Esophagus (tissue), 2 donors: ENCODE results near the gene RNU6-8. TPM values are rescaled to one million over a fixed set of nuclear protein-coding genes. Genes with fewer than 3 reads are reported as not detected.

ENCODE experiments used
- H3K27ac ChIP-seq, 2 donors: one replicate each; pipeline ENCODE4 v1.5.1; 2013; ENCODE audit warnings: low read depth in 2 of 2, mild to moderate bottlenecking in 2 of 2, inconsistent platforms in 1 of 2, low read length in 1 of 2, moderate library complexity in 1 of 2
- H3K27me3 ChIP-seq, 2 donors: one replicate each; pipeline ENCODE4 v1.6.1; 2013; ENCODE audit warnings: low read length in 2 of 2, control low read depth in 1 of 2, mild to moderate bottlenecking in 1 of 2; ENCODE audit not compliant: insufficient read depth in 2 of 2, control insufficient read depth in 1 of 2
- H3K36me3 ChIP-seq, 2 donors: one replicate each; pipeline ENCODE4 v1.6.1; 2013; ENCODE audit warnings: low read length in 1 of 2; ENCODE audit not compliant: control insufficient read depth in 2 of 2, insufficient read depth in 2 of 2
- H3K4me1 ChIP-seq, 2 donors: one replicate each; pipeline ENCODE4 v1.6.1; 2013; ENCODE audit warnings: low read length in 1 of 2; ENCODE audit not compliant: control insufficient read depth in 2 of 2, insufficient read depth in 2 of 2
- H3K4me3 ChIP-seq, 2 donors: one replicate each; pipeline ENCODE4 v1.5.1; 2013; ENCODE audit warnings: low read length in 2 of 2, mild to moderate bottlenecking in 2 of 2, low read depth in 1 of 2, moderate library complexity in 1 of 2
- H3K9me3 ChIP-seq, 2 donors: one replicate each; pipeline ENCODE4 v1.6.1; 2013; ENCODE audit warnings: mild to moderate bottlenecking in 2 of 2, low read depth in 1 of 2, low read length in 1 of 2, moderate library complexity in 1 of 2; ENCODE audit not compliant: control insufficient read depth in 2 of 2, insufficient read depth in 1 of 2
- WGBS, 2 donors: extraction: QIAGEN DNeasy Blood & Tissue Kit; methylation state at CpG; one replicate each; pipeline ENCODE4 v1.1.7; 2013; 5-methylcytosine and 5-hydroxymethylcytosine counted together
- polyA plus RNA-seq, 2 donors: library from polyadenylated mRNA; stranded (reverse); fragments of 200-250 nt; gene quantifications; one replicate each; pipeline ENCODE4 v1.2.3, GENCODE V29; 2013
- donor health status: healthy with polysubstance abuse.
- donor health status: Bipolar disorder and iron deficiency.

Gene RNU6-8
- polyA plus RNA-seq, 2 donors, result not detected

GRCh38 chr14:32169191-32169590, 33.9 kb downstream of the RNU6-8 start:
- Histone ChIP-seq H3K4me1 (no peaks in the 10 kb centered on the region), H3K36me3 (no peaks in the 10 kb centered on the region), H3K27ac (no peak overlapping the region), H3K27me3 (no peaks in the 10 kb centered on the region), H3K9me3 (no peaks in the 10 kb centered on the region), H3K4me3 (no peak overlapping the region)
- 78 to 82% methylated on average over 3 of the region's 3 CpGs for WGBS, 2 donors

- Histone ChIP-seq H3K27ac (no peak overlapping the region), H3K4me1 (no peaks in the 10 kb centered on the region), H3K36me3 (no peaks in the 10 kb centered on the region), H3K9me3 (no peaks in the 10 kb centered on the region), H3K4me3 (no peak overlapping the region), H3K27me3 (no peaks in the 10 kb centered on the region)
- WGBS, 2 donors, result 67 to 77% methylated on average over 3 of the region's 3 CpGs
These were observed 35.2 kb downstream of the RNU6-8 start for GRCh38 chr14:32167907-32168306.

- H3K4me1 ChIP-seq, result no peaks in the 10 kb centered on the region
- no peaks in the 10 kb centered on the region for H3K27me3 ChIP-seq
- no peaks in the 10 kb centered on the region for H3K9me3 ChIP-seq
- no peak overlapping the region for H3K4me3 ChIP-seq
- H3K36me3 ChIP-seq, result no peaks in the 10 kb centered on the region
- H3K27ac ChIP-seq, result no peak overlapping the region
- 82 to 88% methylated on average over 1 of the region's 1 CpG for WGBS, 2 donors
These were observed 36.1 kb downstream of the RNU6-8 start for GRCh38 chr14:32166924-32167323.

- Histone ChIP-seq H3K36me3 (no peaks in the 10 kb centered on the region), H3K4me1 (no peaks in the 10 kb centered on the region), H3K9me3 (no peaks in the 10 kb centered on the region), H3K27ac (no peak overlapping the region), H3K27me3 (no peaks in the 10 kb centered on the region), H3K4me3 (no peak overlapping the region)
- WGBS, 2 donors, result 88 to 90% methylated on average over 2 of the region's 2 CpGs
These were observed 37.0 kb downstream of the RNU6-8 start for GRCh38 chr14:32166029-32166428.

Other genes with a start within 250 kb of the RNU6-8 start
- 10 to 100 TPM; 22.3 to 32.7 TPM for gene ARHGAP5, start 126.0 kb downstream of the RNU6-8 start, polyA plus RNA-seq
- gene RNU6-7, start 1.2 kb downstream of the RNU6-8 start, polyA plus RNA-seq, result not detected
- 1 to 10 TPM; 1.5 to 1.6 TPM for gene AKAP6, start 126.0 kb upstream of the RNU6-8 start, polyA plus RNA-seq